Hepatocyte (in vitro differentiated cells): ENCODE measurements around the gene ZC3H8. TPM values are rescaled to one million over a fixed set of nuclear protein-coding genes. Genes with fewer than 3 reads are reported as not detected.
"Not testable (repeated sequence)": the region's sequence is repeated elsewhere in the genome, so short reads cannot be mapped to it uniquely, and the experiment has no call there.

Experiments used
- DNase-seq: peaks from one replicate; pipeline ENCODE4 v3.0.0-alpha.2; 2016; ENCODE audit warnings: low spot score
- H2AFZ ChIP-seq: fragments of 200-600 bp; sonication (generic); 2 replicates; pipeline ENCODE4 v1.6.0; 2016; ENCODE audit warnings: antibody characterized with exemption, mild to moderate bottlenecking
- H3K27ac ChIP-seq: fragments of 200-600 bp; sonication (generic); 2 replicates; pipeline ENCODE4 v1.5.1; 2016; ENCODE audit warnings: mild to moderate bottlenecking
- H3K27me3 ChIP-seq: fragments of 200-600 bp; sonication (generic); 2 replicates; pipeline ENCODE4 v1.6.1; 2016
- H3K36me3 ChIP-seq: fragments of 200-600 bp; sonication (generic); replicated peaks from 2 replicates; pipeline ENCODE4 v1.5.1; 2016; ENCODE audit warnings: low read depth; ENCODE audit not compliant: insufficient read depth
- H3K4me1 ChIP-seq: fragments of 200-600 bp; sonication (generic); 2 replicates; pipeline ENCODE4 v1.5.1; 2016; ENCODE audit warnings: mild to moderate bottlenecking, moderate library complexity; ENCODE audit not compliant: insufficient read depth
- H3K4me2 ChIP-seq: fragments of 200-600 bp; sonication (generic); 2 replicates; pipeline ENCODE4 v1.6.0; 2016
- H3K4me3 ChIP-seq: fragments of 200-600 bp; sonication (generic); 2 replicates; pipeline ENCODE4 v1.5.1; 2016; ENCODE audit warnings: mild to moderate bottlenecking
- H3K79me2 ChIP-seq: fragments of 200-600 bp; sonication (generic); 2 replicates; pipeline ENCODE4 v1.6.0; 2017; ENCODE audit warnings: mild to moderate bottlenecking
- H3K9me2 ChIP-seq: fragments of 200-600 bp; sonication (generic); replicated peaks from 2 replicates; pipeline ENCODE4 v1.6.0; 2017; ENCODE audit warnings: mild to moderate bottlenecking; ENCODE audit not compliant: insufficient read depth
- H3K9me3 ChIP-seq: fragments of 200-600 bp; sonication (generic); 2 replicates; pipeline ENCODE4 v1.5.1; 2016; ENCODE audit warnings: low read depth, mild to moderate bottlenecking
- H4K20me1 ChIP-seq: fragments of 200-600 bp; sonication (generic); 2 replicates; pipeline ENCODE4 v1.6.0; 2016; ENCODE audit warnings: mild to moderate bottlenecking; ENCODE audit not compliant: insufficient read depth, poor library complexity, severe bottlenecking
- CTCF ChIP-seq: fragments of 200-600 bp; sonication (generic); IDR thresholded peaks from 2 replicates; pipeline ENCODE4 v1.5.1; 2016; ENCODE audit warnings: antibody characterized with exemption, mild to moderate bottlenecking; ENCODE audit not compliant: poor library complexity
- EZH2 ChIP-seq: fragments of 200-600 bp; sonication (generic); IDR thresholded peaks from 2 replicates; pipeline ENCODE4 v1.6.1; 2016; ENCODE audit warnings: antibody characterized with exemption, mild to moderate bottlenecking, borderline replicate concordance
- EZH2phosphoT487 ChIP-seq: fragments of 200-600 bp; sonication (generic); IDR thresholded peaks from one replicate; pipeline ENCODE4 v1.6.1; 2018; ENCODE audit warnings: antibody characterized with exemption, mild to moderate bottlenecking, low read depth, moderate library complexity; ENCODE audit not compliant: unreplicated experiment, severe bottlenecking
- WGBS: methylation state at CpG from one replicate; pipeline ENCODE4 v1.1.6; 2016; ENCODE audit warnings: low lambda C conversion rate; ENCODE audit errors: missing lambda C conversion rate; 5-methylcytosine and 5-hydroxymethylcytosine counted together
- polyA plus RNA-seq: library from polyadenylated mRNA; unstranded; fragments of >200 nt; fragmentation: Nextera tagmentation; extraction: Ambion mirVana; gene quantifications from 2 replicates; pipeline ENCODE4 v1.2.1, GENCODE V29; 2016
- total RNA-seq: library from RNA; depleted of rRNA; stranded (reverse); fragments of >200 nt; gene quantifications from 2 replicates; pipeline ENCODE4 v1.2.3, GENCODE V29; 2014

Gene ZC3H8
- total and polyA plus RNA-seq, 2 experiments from 2014 or later = 13.6 to 17.5 TPM

GRCh38 chr2:112217854-112218253 is 37.0 kb downstream of the ZC3H8 start:
- H3K36me3 ChIP-seq = no peaks in the 10 kb centered on the region
- TF ChIP-seq EZH2phosphoT487 = no peak
- TF ChIP-seq EZH2 = no peak
- TF ChIP-seq CTCF = no peak
- no peaks in the 10 kb centered on the region for H3K9me3 ChIP-seq
- no peaks in the 10 kb centered on the region for H3K27me3 ChIP-seq
- no peak for DNase-seq
- H4K20me1 ChIP-seq = no peaks in the 10 kb centered on the region
- no peak overlapping the region for H3K4me3 ChIP-seq
- H3K4me1 ChIP-seq = no peaks in the 10 kb centered on the region
- no peak overlapping the region for H3K27ac ChIP-seq
- no peak overlapping the region for H3K4me2 ChIP-seq
- H2AFZ ChIP-seq = no peak overlapping the region
- no peaks in the 10 kb centered on the region for H3K9me2 ChIP-seq
- H3K79me2 ChIP-seq = no peaks in the 10 kb centered on the region

GRCh38 chr2:112216167-112216566 is 38.7 kb downstream of the ZC3H8 start:
- no peak for DNase-seq
- Histone ChIP-seq H3K9me2 (no peaks in the 10 kb centered on the region), H3K4me2 (no peak overlapping the region), H3K4me1 (no peaks in the 10 kb centered on the region), H3K9me3 (no peaks in the 10 kb centered on the region), H3K27me3 (no peaks in the 10 kb centered on the region), H2AFZ (no peak overlapping the region), H4K20me1 (no peaks in the 10 kb centered on the region), H3K36me3 (no peaks in the 10 kb centered on the region), H3K4me3 (no peak overlapping the region), H3K79me2 (no peaks in the 10 kb centered on the region), H3K27ac (no peak overlapping the region)
- WGBS = 91% methylated on average over 3 of the region's 3 CpGs
- TF ChIP-seq EZH2 (no peak), CTCF (no peak), EZH2phosphoT487 (no peak)

GRCh38 chr2:112207905-112208304 is 46.9 kb downstream of the ZC3H8 start:
- not testable (repeated sequence) for H2AFZ ChIP-seq, H3K27ac ChIP-seq, H3K4me2 ChIP-seq, H3K9me2 ChIP-seq, H3K36me3 ChIP-seq, H3K27me3 ChIP-seq, H3K4me1 ChIP-seq, H3K4me3 ChIP-seq, DNase-seq, H3K9me3 ChIP-seq, H3K79me2 ChIP-seq, H4K20me1 ChIP-seq
- 90% methylated on average over 3 of the region's 3 CpGs for WGBS

- no peak for TF ChIP-seq EZH2phosphoT487
- no peak for TF ChIP-seq EZH2
- TF ChIP-seq CTCF = no peak
- Histone ChIP-seq H3K79me2 (no peaks in the 10 kb centered on the region), H3K27me3 (no peaks in the 10 kb centered on the region), H3K4me3 (no peak overlapping the region), H3K27ac (no peak overlapping the region), H2AFZ (no peak overlapping the region), H4K20me1 (no peaks in the 10 kb centered on the region), H3K36me3 (no peaks in the 10 kb centered on the region), H3K4me1 (no peaks in the 10 kb centered on the region), H3K4me2 (no peak overlapping the region), H3K9me3 (no peaks in the 10 kb centered on the region), H3K9me2 (no peaks in the 10 kb centered on the region)
- 93% methylated on average over 2 of the region's 2 CpGs for WGBS
- no peak for DNase-seq
These were observed 50.4 kb downstream of the ZC3H8 start for GRCh38 chr2:112204411-112204810.
